OCI-LY3 (cell line): Measurements from ENCODE around the gene PHLDB1.

ENCODE experiments used
- H2AFZ ChIP-seq: fragments of 200-600, 300-600 bp; shearing (Covaris generic); 2 replicates; pipeline ENCODE4 v1.6.0; 2014; ENCODE audit warnings: antibody characterized with exemption, low read depth, low read length
- H3K27ac ChIP-seq: fragments of 200-600, 300-600 bp; sonication (generic); 2 replicates; pipeline ENCODE4 v1.5.1; 2014; ENCODE audit warnings: mild to moderate bottlenecking, low read length, moderate library complexity, mixed read lengths
- H3K27me3 ChIP-seq: fragments of 200-600, 300-600 bp; sonication (generic); 2 replicates; pipeline ENCODE4 v1.6.1; 2014; ENCODE audit warnings: low read depth, low read length, mixed read lengths
- H3K36me3 ChIP-seq: fragments of 200-600, 300-600 bp; sonication (generic); replicated peaks from 2 replicates; pipeline ENCODE3; 2014; ENCODE audit warnings: low read depth, low read length, mixed read lengths
- H3K4me1 ChIP-seq: fragments of 300-600, 200-600 bp; sonication (generic); 2 replicates; pipeline ENCODE4 v1.6.1; 2014; ENCODE audit warnings: low read length, mixed read lengths
- H3K4me2 ChIP-seq: fragments of 200-600, 300-600 bp; sonication (generic); 2 replicates; pipeline ENCODE4 v1.6.1; 2014; ENCODE audit warnings: low read length, mixed read lengths
- H3K4me3 ChIP-seq: fragments of 300-600, 200-600 bp; sonication (generic); 2 replicates; pipeline ENCODE4 v1.5.1; 2014; ENCODE audit warnings: antibody characterized with exemption, mild to moderate bottlenecking, low read length, moderate library complexity
- H3K79me2 ChIP-seq: fragments of 300-600, 200-600 bp; shearing (Covaris generic); 2 replicates; pipeline ENCODE4 v1.6.1; 2014; ENCODE audit warnings: mild to moderate bottlenecking, low read length, mixed read lengths
- H3K9ac ChIP-seq: fragments of 300-600, 200-600 bp; shearing (Covaris generic); 2 replicates; pipeline ENCODE4 v1.6.0; 2014; ENCODE audit warnings: mild to moderate bottlenecking, low read length, moderate library complexity
- H3K9me3 ChIP-seq: fragments of 200-600, 300-600 bp; shearing (Covaris generic); 2 replicates; pipeline ENCODE4 v1.6.1; 2014; ENCODE audit warnings: low read length, mixed read lengths; ENCODE audit not compliant: insufficient read depth
- H4K20me1 ChIP-seq: fragments of 200-600, 300-600 bp; sonication (generic); 2 replicates; pipeline ENCODE4 v1.6.1; 2016; ENCODE audit warnings: low read length, mixed read lengths; ENCODE audit not compliant: insufficient read depth
- EZH2phosphoT487 ChIP-seq: fragments of 200-600 bp; shearing (Covaris generic); IDR thresholded peaks from 2 replicates; pipeline ENCODE4 v1.6.1; 2018; ENCODE audit warnings: antibody characterized with exemption, mixed run types, low read depth
- TF ChIP-seq, protein P1 (sequence below): fragments of 200-600, 300-600 bp; sonication (generic); IDR thresholded peaks from 2 replicates; pipeline ENCODE4 v1.5.1; 2014; ENCODE audit warnings: antibody characterized with exemption, low read length, low read depth

The PHLDB1 gene

DNA sequence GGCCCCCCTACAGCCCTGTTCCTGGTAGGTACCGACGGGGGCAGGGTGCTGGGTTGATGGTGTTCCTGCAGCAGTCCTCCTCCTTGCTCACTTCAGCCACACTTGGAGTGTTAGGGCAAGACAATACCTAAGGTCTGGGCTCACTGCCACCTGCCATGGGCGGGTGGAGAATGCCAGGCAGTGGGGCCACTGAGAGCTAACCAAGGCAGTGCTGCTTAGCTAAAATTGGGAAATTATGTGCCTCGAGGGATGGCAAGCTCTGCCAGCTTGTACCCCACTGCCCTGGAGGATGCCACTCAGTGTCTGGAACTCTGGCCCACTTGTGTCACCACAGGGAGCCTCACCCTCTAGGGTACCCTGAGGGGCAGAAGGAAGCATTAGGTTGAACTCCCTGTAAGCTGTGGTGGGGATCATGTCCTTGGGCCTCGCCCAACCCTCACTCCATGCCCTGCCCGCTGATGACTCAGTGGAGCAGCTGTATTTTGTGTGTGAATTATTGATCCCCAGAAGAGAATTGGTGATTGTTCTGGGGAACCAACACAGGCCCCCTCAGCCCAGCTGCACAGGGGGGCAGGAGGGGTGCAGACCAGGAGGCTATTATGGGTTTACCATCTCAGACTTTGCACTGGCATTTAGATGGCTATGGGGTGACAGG lies 17.7 kb downstream of the PHLDB1 start:
- H3K4me3 ChIP-seq, result no peak overlapping the region
- no peak overlapping the region for H3K4me2 ChIP-seq
- no peaks in the 10 kb centered on the region for H4K20me1 ChIP-seq
- no peaks in the 10 kb centered on the region for H3K36me3 ChIP-seq
- no peak overlapping the region for H2AFZ ChIP-seq
- no peaks in the 10 kb centered on the region for H3K79me2 ChIP-seq
- no peaks in the 10 kb centered on the region for H3K9me3 ChIP-seq
- H3K4me1 ChIP-seq, result peaks cover 9% of the 10 kb centered on the region
- no peaks in the 10 kb centered on the region for H3K27me3 ChIP-seq
- no peak overlapping the region for H3K9ac ChIP-seq
- H3K27ac ChIP-seq, result no peak overlapping the region
- TF ChIP-seq, protein P1, sequence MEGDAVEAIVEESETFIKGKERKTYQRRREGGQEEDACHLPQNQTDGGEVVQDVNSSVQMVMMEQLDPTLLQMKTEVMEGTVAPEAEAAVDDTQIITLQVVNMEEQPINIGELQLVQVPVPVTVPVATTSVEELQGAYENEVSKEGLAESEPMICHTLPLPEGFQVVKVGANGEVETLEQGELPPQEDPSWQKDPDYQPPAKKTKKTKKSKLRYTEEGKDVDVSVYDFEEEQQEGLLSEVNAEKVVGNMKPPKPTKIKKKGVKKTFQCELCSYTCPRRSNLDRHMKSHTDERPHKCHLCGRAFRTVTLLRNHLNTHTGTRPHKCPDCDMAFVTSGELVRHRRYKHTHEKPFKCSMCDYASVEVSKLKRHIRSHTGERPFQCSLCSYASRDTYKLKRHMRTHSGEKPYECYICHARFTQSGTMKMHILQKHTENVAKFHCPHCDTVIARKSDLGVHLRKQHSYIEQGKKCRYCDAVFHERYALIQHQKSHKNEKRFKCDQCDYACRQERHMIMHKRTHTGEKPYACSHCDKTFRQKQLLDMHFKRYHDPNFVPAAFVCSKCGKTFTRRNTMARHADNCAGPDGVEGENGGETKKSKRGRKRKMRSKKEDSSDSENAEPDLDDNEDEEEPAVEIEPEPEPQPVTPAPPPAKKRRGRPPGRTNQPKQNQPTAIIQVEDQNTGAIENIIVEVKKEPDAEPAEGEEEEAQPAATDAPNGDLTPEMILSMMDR, result no peak
- TF ChIP-seq EZH2phosphoT487, result no peak

DNA sequence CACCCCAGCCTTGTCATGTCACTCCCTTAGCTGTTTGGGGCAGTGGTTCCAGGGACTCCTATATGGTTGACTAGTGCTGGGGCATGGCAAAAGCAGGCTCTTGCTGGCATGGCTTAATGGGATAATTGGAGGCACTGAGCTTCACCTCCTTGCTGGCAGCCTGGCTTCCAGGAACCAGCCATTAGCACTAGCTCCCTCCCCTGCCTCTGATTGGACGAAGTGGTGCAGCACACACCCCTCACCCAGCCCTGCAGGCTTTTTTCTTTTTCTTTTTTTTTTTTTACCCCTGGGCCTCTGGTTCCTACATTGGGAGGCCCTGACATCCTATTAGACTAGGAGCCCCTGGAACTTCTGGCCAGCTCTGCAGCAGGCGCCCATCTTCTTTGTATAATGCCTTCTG lies 18.6 kb downstream of the PHLDB1 start:
- Histone ChIP-seq H3K27me3 (no peaks in the 10 kb centered on the region), H3K4me1 (peaks cover 3% of the 10 kb centered on the region; the same call in 1 of the 2 replicates), H3K79me2 (no peaks in the 10 kb centered on the region), H2AFZ (no peak overlapping the region), H3K36me3 (no peaks in the 10 kb centered on the region), H4K20me1 (no peaks in the 10 kb centered on the region), H3K9me3 (no peaks in the 10 kb centered on the region), H3K4me2 (no peak overlapping the region), H3K4me3 (no peak overlapping the region), H3K9ac (no peak overlapping the region), H3K27ac (no peak overlapping the region)
- TF ChIP-seq EZH2phosphoT487, result no peak
- TF ChIP-seq, protein P1, result no peak

DNA sequence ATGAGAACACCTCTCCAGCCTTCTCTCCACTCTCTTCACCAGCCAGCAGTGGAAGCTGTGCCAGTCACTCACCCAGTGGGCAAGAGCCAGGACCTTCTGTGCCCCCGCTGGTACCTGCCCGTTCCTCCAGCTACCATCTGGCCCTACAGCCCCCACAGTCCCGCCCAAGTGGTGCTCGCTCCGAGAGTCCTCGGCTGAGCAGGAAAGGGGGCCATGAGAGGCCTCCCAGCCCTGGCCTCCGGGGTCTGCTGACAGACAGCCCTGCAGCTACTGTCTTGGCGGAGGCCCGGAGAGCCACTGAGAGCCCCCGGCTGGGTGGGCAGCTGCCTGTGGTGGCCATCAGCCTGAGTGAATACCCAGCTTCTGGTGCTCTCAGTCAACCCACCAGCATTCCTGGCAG lies 20.2 kb downstream of the PHLDB1 start:
- no peaks in the 10 kb centered on the region for H3K79me2 ChIP-seq
- no peak overlapping the region for H3K9ac ChIP-seq
- H3K9me3 ChIP-seq, result no peaks in the 10 kb centered on the region
- no peaks in the 10 kb centered on the region for H4K20me1 ChIP-seq
- H3K27me3 ChIP-seq, result no peaks in the 10 kb centered on the region
- no peak overlapping the region for H3K4me3 ChIP-seq
- H3K36me3 ChIP-seq, result no peaks in the 10 kb centered on the region
- no peaks in the 10 kb centered on the region for H3K4me1 ChIP-seq
- H3K27ac ChIP-seq, result no peak overlapping the region
- H3K4me2 ChIP-seq, result no peak overlapping the region
- H2AFZ ChIP-seq, result no peak overlapping the region
- TF ChIP-seq EZH2phosphoT487, result no peak
- TF ChIP-seq, protein P1, result no peak

DNA sequence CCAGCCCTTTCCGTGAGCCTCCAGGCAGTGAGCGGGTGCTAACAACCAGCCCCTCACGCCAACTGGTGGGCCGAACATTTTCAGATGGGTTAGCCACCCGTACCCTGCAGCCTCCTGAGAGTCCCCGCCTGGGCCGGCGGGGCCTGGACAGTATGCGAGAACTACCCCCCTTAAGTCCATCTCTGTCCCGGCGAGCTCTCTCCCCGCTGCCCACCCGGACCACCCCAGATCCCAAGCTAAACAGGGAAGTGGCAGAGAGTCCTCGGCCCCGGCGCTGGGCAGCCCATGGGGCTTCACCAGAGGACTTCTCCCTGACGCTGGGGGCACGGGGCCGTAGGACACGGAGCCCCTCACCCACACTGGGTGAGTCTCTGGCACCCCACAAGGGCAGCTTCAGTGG lies 20.6 kb downstream of the PHLDB1 start:
- TF ChIP-seq, protein P1, result no peak
- TF ChIP-seq EZH2phosphoT487, result no peak
- Histone ChIP-seq H4K20me1 (no peaks in the 10 kb centered on the region), H3K27me3 (no peaks in the 10 kb centered on the region), H3K27ac (no peak overlapping the region), H3K4me2 (no peak overlapping the region), H2AFZ (no peak overlapping the region), H3K9me3 (no peaks in the 10 kb centered on the region), H3K4me3 (no peak overlapping the region), H3K4me1 (no peaks in the 10 kb centered on the region), H3K79me2 (no peaks in the 10 kb centered on the region), H3K36me3 (no peaks in the 10 kb centered on the region), H3K9ac (no peak overlapping the region)
